ENCODE data around the gene OTULIN.
A peak's percentile ranks its signal among the peaks of the same experiment; 100 is the strongest.

OTULIN gene

DNA sequence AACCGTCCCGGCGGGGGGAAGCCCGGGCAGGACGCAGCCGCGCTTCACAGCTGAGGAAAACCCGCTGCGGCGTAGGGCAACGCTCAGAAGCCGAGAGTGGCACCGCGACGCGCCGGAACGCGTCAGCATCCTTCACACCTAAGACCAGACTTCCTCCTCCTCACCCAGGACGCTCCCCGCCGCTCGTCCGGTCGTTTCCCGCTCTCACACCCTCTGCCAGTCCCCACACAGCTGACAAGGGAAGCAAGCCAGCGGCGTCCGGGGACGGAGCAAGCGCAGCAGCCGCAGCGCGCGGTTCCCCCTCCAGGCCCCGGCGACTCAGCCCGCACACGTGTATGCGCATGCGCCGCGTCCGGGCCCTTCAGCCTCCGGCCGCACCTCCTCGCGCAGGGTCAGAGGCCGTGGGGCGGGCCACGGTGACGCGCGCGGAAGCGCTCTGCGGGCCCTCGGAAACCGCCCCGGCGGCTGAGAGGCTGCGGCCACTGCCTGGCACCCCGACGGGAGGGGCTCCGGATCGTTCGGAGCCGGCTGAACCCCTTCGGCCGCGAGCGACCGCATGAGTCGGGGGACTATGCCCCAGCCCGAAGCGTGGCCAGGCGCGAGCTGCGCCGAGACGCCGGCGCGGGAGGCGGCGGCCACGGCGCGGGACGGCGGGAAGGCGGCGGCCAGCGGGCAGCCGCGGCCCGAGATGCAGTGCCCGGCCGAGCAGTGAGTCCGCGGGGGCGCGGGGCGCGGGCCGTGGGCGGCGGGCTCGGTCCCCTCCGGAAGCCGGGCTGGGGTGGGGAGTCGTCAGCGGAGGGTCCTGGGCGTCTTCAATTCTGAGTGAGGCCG, at the start of gene OTULIN:
TSS of gene OTULIN (plus strand) at position 449 of the 831 bp plus-strand sequence. CDS start at position 557, 108 bp downstream.
- DNase-seq, result peak; percentile 97

DNA sequence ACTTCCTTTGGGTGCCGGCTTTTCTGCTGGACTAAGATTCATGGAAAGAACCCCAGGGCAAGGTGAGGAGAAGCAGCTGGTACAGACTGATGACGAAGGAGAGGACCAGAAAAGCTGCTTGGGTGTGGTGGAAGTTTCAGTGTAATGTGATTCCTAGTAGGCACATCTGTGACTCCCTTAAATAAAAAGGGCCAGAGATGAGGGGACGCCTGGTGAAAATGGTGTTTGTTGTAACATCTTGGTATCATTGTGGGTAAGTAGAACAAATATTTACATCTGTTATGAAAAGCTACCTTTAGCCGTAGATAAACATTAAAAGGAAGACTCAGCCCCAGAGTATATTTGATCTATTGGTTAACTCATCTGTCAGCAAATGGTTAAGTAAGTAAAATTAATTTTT, 49.2 kb upstream of the OTULIN start:
- DNase-seq, result no peak

DNA sequence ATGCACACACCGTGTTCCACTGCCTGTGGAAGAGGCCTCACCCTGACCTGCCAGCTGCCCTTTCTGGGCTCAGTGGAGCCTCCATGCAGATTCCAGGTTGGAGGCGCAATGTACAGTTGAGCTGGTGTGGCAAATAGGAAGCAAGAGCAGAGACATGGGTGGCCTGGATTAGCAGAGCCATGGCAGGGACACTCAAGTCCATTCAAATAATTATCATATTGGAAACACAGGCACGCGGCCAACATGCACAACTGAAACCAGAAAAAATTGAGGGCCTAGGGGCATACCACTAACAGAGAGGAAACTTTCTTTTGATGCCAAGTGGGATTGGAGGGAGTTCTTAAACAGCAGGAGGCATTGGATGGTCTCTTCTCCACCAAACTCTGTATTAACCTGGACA, 47.1 kb upstream of the OTULIN start:
- DNase-seq, result no peak

DNA sequence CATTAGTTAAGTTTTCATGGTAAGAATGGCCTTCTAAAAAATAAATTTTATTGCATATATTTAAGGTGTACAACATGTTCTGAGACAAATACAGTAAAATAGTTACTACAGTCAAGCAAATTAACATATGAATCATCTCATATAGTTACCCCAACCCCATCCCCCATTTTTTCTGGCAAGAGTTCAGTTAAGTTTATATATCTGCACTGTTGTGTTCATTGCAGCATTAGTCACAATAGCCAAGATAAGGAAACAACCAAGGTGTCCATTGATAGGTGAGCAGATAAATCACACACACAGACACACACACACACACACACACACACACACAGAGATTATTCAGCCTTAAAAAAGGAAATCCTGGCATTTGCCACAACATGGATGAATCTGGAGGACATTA, 37.2 kb upstream of the OTULIN start:
- no peak for DNase-seq

DNA sequence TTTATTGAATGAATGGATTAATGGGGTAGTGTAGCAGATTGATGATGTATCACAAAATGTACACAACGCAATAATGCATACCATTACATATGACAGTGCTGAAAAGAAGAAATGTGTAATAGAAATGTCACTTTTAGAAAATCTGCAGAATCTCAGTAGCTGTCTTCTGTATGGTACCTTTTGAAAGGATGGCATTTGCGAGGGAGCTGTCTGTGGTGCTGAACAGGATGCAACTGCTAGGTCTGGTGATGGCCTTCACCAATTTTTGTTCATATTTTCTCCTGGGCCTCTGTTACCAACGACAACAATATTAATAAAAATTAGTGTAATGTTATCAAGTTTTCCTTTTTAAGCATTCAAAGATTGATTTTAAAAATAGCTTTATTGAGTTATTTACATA, 36.2 kb upstream of the OTULIN start:
- DNase-seq, result peak; percentile 44

DNA sequence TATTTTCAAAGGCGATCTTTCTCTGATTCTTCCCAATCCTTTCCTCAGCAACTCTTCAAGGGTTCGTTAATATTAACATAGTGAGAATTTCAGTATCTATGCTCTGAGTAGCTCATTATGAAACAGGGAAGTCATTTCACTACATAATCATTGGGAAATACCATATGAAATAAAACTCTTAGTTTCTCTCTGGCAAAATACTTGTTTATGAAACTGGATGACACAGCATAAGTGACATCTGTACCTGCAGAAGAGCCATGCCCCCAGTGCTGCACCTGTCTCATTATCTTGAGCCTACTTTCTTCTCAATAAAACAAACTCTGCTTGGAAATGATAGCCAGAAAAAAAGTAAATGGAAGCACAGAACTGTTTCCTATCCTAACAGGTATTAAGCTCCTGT, 33.8 kb upstream of the OTULIN start:
- no peak for DNase-seq

DNA sequence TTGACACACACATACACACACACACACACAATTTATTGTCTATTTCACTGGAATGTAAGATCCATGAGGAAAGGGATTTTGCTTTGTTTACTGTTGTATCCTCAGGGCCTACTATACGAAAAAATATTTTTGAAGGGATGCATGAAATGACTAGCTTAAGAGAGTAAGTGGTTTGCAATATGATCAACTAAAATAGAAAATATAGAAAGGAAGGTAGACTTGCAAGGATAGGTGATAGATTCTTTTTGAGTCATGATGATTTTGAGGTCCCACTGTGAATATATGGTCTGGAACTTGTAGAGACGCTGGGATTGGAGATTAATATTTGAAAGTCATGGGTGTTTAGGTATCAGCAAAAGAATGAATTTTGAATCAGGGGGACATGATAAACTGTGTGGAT, 28.9 kb upstream of the OTULIN start:
- DNase-seq, result peak; percentile 23

DNA sequence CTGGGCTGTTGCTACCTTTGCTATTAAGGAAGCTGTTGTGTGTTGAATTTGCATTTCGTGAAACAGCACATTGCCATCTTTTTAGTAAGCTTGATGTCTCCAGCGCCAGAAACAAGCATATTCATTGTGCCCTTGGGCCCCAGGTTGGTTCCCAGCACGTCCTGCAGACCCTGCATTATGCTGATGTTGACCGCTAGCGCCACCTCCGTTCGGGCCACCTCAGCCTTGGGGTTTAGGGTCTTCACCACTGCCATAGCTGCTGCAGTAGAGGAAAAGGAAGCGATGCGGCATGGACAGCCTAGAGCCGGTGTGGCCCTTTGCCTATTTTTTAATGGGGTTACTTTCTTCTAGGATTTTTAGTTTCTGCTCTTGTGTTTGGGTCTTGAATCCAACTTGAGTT, 23.8 kb upstream of the OTULIN start:
- no peak for DNase-seq

DNA sequence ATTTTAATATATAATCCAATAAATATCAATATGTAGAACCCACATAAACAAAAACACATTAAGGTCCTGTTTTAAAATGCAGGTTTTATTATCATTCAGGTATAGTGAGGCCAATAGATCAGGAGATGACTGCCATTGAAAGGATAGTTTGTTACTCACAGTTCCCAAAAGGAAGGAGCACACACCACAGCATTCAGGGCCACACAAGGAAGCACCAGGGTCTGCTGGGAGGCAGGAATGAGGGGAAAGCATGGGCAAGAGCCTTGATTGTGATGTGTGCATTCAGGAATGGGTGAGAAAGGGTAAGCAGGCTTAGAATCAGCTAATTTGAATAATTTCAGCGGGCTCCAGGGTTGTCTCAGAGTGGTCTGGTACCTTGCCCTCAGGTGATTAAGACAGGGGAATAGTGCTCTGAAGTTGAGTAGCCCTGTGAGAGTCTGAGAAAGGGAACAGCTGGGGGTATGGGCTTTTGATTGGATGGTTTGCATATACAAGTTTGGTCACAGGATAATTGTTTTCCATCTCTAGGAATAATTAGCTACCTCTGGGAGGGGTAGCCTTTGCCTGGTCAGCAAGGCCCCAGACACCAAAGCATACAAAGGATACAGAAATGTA, 19.8 kb upstream of the OTULIN start:
- DNase-seq, result no peak

DNA sequence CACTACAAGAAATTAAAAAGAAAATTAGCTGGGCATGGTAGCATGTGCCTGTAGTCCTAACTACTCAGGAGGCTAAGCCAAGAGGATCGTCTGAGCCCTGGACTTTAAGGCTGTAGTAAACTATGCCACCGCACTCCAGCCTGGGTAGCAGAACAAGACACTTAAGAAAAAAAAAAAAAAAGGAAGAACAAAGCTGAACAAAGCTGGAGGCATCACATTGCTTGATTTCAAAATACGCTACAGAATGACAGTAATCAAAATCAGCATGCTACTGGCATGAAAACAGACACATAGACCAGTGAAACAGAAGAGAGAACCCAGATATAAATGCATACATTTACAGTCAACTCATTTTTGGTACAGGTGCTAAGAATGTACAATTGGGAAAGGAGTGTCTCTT, 14.5 kb upstream of the OTULIN start:
- DNase-seq, result no peak

DNA sequence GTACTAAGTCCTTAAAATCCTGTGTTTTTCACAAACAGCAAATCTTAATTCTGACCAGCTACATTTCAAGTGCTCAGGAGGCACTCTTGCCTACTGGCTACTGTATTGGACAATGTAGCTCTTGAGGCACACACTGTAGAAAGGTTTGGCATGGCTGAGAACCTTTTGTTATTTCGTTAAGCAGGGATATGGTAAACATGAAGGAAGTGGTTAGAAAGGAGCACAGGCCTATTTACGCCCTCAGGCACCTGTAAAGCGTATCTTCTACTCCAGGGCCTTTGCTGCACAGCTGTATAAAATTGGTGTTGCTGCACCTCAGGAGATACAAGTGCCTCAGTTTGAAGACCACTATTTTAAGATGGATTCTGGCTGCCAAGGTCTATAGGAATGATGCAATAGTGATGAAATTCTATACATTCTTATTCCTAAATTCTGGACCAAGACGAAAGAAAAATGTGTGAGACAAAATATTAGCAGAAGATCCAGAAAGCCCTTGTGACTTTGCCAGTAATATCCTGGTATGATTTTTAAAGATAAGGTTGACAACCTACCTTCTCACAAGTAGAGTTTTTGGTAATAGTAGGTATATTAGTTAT, 9.3 kb upstream of the OTULIN start:
- DNase-seq, result no peak

DNA sequence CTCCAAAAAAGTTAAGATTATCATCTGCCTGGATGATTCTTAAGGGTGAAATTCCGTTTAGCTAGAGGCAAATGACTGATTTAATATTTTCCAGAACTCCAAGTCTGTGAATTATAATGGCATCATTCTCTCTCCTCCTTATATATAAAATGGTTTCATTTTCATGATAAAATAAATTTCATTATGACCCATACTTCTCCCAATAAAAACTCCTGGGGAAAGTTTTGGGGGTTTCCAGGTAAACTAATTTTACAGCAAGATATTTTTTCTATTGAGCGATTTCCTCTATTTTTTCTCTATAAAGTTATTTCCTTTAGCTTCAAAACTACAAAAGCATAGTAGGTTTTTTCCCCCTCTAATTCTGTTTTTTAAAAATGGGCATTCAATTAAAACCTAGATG, 7.6 kb upstream of the OTULIN start:
- no peak for DNase-seq

DNA sequence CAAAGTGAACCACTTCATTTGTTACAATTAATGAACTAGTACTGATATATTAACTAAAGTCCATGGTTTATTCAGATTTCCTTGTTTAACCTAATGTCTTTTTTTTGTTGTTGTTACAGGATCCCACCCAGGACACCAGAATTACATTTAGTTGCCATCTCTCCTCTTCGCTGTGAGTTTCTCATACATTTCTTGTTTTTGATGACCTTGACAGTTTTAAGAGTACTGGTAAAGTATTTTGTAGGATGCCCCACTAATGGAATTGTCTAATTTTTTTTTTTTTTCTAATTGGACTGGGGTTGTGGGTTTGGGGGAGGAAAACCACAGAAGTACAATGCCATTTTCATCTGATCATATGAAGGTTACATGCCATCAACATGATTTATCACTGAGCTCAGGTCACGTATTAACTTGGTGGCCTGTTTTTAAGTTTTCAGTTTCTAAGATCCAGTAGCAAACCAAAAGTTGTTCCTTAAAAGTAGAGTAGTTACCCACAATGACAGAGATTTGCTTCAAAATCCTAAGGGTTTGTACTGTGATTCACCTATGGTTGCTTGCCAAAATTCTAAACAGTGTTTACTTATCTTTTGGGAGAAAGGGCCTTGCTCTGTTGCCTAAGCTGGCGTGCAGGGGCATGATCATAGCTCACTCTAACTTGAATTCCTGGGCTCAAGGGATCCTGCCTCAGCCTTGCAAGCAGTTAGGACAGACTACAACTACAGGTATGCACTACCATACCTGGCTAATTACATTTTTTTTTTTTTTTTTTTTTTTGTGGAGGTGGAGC, 4.5 kb upstream of the OTULIN start:
- DNase-seq, result no peak

DNA sequence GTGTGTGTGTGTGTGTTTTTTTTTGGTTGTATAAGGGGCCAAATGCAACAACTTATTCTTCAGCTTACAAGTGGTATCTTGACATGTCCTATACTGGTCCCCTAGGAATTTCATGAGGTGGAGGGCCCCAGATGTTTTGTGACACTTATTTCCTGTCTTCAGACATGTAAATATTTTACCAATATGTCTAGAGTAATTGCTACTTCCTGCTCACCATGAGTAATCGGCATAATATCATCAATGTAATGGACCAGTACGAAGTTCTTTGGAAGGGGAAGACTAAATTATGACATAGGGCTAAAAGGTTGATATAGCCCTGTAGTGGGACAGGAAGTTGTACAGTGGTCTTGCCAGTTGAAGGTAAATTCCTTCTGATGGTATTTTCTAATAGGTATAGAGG, 3.7 kb upstream of the OTULIN start:
- DNase-seq, result no peak

DNA sequence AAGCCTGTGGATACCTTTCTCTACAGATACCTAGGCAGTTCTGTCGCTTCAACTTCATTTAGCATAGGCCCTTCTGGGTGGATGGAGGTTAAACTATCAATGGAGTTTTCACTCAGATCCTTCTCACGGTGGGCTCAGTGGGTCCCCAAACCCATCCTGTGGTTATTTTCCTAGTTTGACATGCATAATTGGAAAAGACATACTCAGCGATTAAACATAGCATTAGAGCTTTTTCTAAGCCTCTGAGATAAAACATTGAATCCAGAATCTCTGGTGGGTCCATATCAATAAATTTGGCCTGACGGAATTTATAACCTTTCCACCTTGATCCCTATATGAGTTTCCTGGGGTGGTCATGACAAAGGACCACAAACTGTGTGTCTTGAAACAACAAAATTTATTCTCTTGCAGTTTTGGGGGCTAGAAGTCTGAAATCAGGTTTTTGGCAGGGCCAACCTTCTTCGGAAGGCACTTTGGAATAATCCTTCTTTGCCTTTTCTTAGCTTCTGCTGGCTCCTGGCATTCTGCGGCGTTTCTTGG, 1.7 kb upstream of the OTULIN start:
- DNase-seq, result no peak

DNA sequence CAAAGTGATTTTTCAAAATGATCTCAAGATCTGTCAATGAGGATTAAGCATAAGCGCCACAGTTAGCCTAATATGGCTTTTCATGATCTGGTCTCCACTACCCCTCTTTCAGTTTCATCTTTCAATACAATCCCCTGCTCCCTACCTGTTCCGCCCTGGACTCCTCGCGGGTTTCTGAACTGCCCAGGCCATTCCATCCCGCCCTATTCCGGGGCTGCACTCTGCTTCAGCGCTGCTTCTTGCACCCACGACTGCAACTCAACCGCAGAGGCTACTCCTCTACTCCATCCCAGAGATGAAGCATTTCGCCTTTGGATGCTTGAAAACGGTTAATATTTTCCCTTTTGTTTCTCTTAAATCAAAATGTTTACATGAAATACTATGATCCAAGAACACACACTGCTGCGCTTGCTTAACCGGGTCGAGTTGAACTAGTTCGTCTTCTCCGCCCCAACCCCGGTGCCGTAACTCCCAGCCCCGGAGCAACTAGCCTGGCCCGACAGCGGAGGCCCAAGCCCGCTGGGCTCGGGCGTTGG, 716 bp upstream of the OTULIN start:
- peak; percentile 36 for DNase-seq

DNA sequence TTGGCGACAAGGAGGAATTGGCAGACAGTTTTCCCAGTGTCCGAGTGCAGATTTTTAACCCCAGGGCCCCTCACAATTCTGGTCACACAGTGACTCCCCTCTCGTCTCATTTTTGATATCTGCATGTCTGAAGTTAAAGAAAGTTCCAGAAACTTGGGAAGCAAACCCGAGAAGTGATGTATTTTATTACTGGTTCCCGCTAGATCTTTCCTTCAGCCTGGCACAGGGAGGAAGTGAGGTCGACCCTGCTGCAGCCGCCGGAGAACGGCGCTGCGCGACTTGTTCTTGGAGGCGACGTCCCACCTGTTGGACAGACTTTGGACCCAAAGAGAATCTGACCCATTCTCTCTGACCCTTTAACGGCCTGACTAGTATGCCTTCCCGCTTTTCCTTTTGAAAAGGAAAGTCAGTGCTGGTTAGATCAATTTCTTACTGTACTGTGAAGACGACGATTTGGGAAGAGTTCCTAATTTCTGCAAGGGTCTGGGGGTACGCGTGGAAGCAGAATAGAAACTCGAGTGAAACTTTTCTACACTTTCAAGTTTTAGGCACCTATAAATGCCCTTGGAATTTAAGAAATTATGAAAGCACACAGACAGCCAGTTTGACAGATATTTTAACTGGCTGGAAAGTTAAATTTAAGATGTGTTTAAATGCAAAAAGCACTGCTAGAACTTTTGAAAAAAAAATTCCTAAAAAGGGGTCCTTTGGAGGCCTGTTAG, 744 bp downstream of the OTULIN start:
- DNase-seq, result peak; percentile 50

DNA sequence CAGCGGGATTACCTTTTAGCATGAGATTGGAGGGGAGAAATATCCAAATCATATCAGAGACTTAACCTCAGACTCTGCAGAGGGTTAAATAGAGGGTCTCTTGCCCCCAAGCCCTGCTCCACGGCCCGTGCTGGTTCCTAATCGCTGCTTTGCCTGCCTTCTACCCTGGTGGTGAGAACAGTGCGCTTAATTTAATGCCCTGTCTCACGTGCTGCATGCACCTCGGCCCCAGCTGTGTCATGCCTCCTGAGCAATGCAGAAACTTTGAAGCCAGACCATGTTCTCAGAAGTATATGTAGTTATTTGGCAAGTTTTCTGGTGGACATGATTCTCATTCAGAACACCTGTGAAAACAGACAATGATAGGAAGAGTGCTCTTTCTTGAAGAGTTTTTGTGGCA, 1.4 kb downstream of the OTULIN start:
- peak; percentile 71 for DNase-seq

DNA sequence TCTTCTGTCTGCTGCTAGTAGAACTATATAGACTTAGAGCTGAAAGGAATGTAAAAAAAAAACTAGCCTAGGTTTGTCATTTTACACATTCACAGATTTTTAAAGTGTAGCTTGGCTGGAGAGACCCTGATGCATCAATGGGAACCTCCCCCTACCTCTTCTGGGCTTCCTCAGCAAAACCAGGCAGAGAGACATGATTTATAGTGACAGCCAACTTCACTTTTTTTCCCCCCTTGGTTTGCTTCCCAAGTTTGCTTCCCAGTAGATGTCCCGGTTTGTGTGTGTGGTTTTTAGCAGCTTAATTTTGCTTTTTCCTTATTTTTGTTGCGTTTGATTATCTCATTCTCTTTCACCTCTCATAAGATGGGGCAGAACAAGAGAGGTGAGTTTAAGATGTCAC, 1.8 kb downstream of the OTULIN start:
- no peak for DNase-seq

DNA sequence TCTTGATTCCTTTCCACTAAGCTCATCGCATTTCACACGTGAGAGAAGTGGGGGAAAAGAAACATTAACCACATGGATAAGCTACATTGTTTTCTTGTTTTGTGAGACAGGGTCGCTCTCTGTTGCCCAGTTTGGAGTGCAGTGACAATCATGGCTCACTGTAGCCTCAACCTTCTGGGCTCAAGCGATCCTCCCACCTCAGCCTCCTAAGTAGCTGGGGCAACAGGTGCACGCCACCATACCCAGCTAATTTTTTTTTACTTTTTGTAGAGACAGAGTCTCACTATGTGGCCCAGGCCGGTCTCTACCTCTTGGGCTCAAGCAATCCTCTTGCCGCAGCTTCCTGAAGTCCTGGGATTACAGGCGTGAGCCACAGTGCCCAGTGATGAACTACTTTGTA, 2.8 kb downstream of the OTULIN start:
- no peak for DNase-seq

DNA sequence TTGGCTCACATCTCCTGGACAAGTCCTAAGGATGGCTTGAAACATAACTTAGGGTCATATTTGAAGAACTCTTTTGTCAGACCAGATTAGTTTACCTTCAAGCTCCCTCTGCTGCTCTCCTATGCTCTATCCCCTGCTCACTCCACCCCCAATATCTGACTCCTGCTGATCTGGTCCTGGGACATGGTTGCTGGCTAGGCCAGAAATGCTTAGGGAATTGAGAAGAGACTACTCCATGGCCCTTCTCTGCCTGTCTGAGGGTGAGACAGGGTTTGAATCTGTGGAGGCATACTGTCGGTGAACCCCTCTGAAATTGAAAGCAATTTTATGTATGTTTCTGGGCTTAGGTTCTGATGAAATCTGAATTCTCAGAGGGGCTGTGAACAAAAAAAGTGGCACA, 3.3 kb downstream of the OTULIN start:
- no peak for DNase-seq

DNA sequence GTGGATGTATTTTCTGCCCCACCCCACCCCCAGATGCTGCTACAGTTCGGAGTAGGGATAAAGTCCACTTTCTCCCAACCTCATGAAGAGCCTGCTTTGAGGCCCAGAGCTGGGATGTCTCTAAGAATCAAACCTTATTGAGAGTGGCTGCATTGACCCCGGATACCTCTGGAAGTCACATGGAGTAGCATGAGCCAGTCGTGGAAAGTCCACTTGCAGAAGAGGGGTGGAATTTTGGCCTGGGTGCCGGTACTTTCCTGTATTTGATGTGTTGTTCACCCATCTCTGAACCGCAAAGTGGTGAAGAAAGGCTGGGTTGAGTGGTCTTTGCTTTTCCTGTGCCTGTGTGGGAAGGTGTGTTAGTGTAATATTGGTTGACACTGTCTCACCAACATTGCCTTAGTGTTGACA, 3.7 kb downstream of the OTULIN start:
- DNase-seq, result peak; percentile 65
